Left renal pelvis (tissue), 4 donors: Measurements from ENCODE around the gene ZDHHC7. TPM values are rescaled to one million over a fixed set of nuclear protein-coding genes. Genes with fewer than 3 reads are reported as not detected.
"Not testable (repeated sequence)": the region's sequence is repeated elsewhere in the genome, so short reads cannot be mapped to it uniquely, and the experiment has no call there.

Experiments used
- DNase-seq, 4 donors: peaks; one replicate each; pipeline ENCODE4 v3.0.0-alpha.2; 2013; ENCODE audit warnings: low read depth in 4 of 4, low spot score in 3 of 4
- polyA plus RNA-seq, 4 donors: library from polyadenylated mRNA; unstranded; fragments of 120-200 nt; gene quantifications; one replicate each; pipeline ENCODE4 v1.2.1, GENCODE V29; 2013; ENCODE audit not compliant: insufficient read length in 4 of 4

Gene ZDHHC7
- polyA plus RNA-seq, 4 donors: 48.9 to 60.2 (median 57.7) TPM

GRCh38 chr16:85045641-85046471 lies 34.5 kb upstream of the ZDHHC7 start:
- no peak for DNase-seq

- DNase-seq: no peak
Observed at GRCh38 chr16:85045077-85045476, 33.7 kb upstream of the ZDHHC7 start.

GRCh38 chr16:85042606-85043005 lies 31.3 kb upstream of the ZDHHC7 start:
- no peak for DNase-seq

- no peak for DNase-seq
Observed at GRCh38 chr16:85042167-85042526, 30.8 kb upstream of the ZDHHC7 start.

- DNase-seq: no peak
Observed at GRCh38 chr16:85041219-85042166, 30.2 kb upstream of the ZDHHC7 start.

GRCh38 chr16:85040685-85041084 lies 29.4 kb upstream of the ZDHHC7 start:
- no peak for DNase-seq

GRCh38 chr16:85037721-85038120 lies 26.4 kb upstream of the ZDHHC7 start:
- DNase-seq: no peak

GRCh38 chr16:85037050-85037410 lies 25.7 kb upstream of the ZDHHC7 start:
- DNase-seq: no peak

GRCh38 chr16:85036236-85037049 lies 25.1 kb upstream of the ZDHHC7 start:
- no peak for DNase-seq

- no peak for DNase-seq
Observed at GRCh38 chr16:85034591-85035433, 23.5 kb upstream of the ZDHHC7 start.

GRCh38 chr16:85033171-85033570 lies 21.8 kb upstream of the ZDHHC7 start:
- no peak for DNase-seq

- DNase-seq: not testable (repeated sequence)
Observed at GRCh38 chr16:85032187-85032586, 20.9 kb upstream of the ZDHHC7 start.

- DNase-seq: no peak
Observed at GRCh38 chr16:85031451-85031850, 20.1 kb upstream of the ZDHHC7 start.

GRCh38 chr16:85029981-85030401 lies 18.7 kb upstream of the ZDHHC7 start:
- DNase-seq: no peak

- no peak for DNase-seq
Observed at GRCh38 chr16:85029408-85029784, 18.1 kb upstream of the ZDHHC7 start.

- DNase-seq: no peak
Observed at GRCh38 chr16:85028685-85029407, 17.5 kb upstream of the ZDHHC7 start.

GRCh38 chr16:85027958-85028684 lies 16.8 kb upstream of the ZDHHC7 start:
- DNase-seq: no peak

GRCh38 chr16:85027349-85027957 lies 16.1 kb upstream of the ZDHHC7 start, which contains the start of gene KIAA0513:
TSS of gene KIAA0513 (plus strand) at chr16:85027795. CDS start at chr16:85067072, 39,277 bp downstream.
- peak; percentile 87 to 93 (median 90) for DNase-seq
